Upper lobe of left lung (tissue), 4 donors: ENCODE measurements around the gene SWAP70.

Experiments used
- CTCF ChIP-seq, 6 experiments: fragments of 450-650 bp in 4 of 6; fragments of 200-600 bp in 2 of 6; sonication (generic) in 2 of 6; IDR thresholded peaks; one replicate each; pipeline ENCODE4 v1.5.1; 2016 to 2019; ENCODE audit warnings: antibody characterized with exemption in 6 of 6
- EP300 ChIP-seq, 4 donors: sonication (generic); formaldehyde crosslinking; IDR thresholded peaks; one replicate each; pipeline ENCODE4 v1.5.1; 2017; ENCODE audit warnings: antibody characterized with exemption in 4 of 4, control low read depth in 2 of 4
- POLR2A ChIP-seq, 4 donors: fragments of 450-650 bp; IDR thresholded peaks; one replicate each; pipeline ENCODE4 v1.5.1; 2016 to 2017; ENCODE audit warnings: antibody characterized with exemption in 4 of 4, mild to moderate bottlenecking in 2 of 4
- POLR2AphosphoS5 ChIP-seq, 2 donors: sonication (generic); formaldehyde crosslinking; IDR thresholded peaks; one replicate each; pipeline ENCODE4 v1.5.1; 2017; ENCODE audit warnings: antibody characterized with exemption in 2 of 2

DNA sequence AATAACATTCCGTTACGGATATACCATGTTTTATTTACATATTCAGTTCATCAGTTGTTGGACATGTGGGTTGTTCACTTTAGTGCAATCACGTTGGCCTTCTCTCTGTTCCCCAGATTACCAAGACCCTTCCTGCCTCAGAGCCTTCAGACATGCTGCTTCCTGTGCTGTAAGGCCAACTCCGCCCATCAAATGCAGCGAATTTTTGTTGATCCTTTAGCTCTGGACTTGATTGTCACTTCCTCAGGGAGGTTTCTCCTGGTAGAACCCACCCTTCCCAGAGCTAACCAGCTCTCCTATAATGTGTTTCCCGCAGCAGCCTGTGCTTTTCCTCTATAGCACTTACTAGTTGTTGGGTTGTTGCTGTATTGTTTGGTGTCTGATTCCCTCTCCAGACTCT, 39.4 kb downstream of the SWAP70 start:
- TF ChIP-seq CTCF (IDR thresholded peaks at IDR 0.05) (no peak), POLR2A (IDR thresholded peaks at IDR 0.05) (no peak), EP300 (IDR thresholded peaks at IDR 0.05) (no peak), POLR2AphosphoS5 (IDR thresholded peaks at IDR 0.05) (no peak)
